ENCODE results near the gene CSTB. TPM values are rescaled to one million over a fixed set of nuclear protein-coding genes. Genes with fewer than 3 reads are reported as not detected.
A peak's percentile ranks its signal among the peaks of the same experiment; 100 is the strongest.

The CSTB gene
- total and polyA plus RNA-seq, 2 of the 8 experiments (the other 6 are each of a cell fraction or from before 2014, with no cell fraction given) = 53.8 to 64.1 TPM

- H2AK5ac ChIP-seq (ENCODE audit: low read depth, low read length) = no peak overlapping the region
- H3K4ac ChIP-seq (replicated peaks; ENCODE audit: insufficient read length, low read depth, low read length) = no peak overlapping the region
- DNase-seq (ENCODE audit: low read depth in 1 of 2, low spot score in 2 of 2) (no peak), FAIRE-seq (no peak)
- WGBS, 2 experiments (ENCODE audit: extremely low coverage in 1 of 2, insufficient coverage in 1 of 2, insufficient read length in 1 of 2, insufficient replicate concordance in 2 of 2, low coverage in 1 of 2, low lambda C conversion rate in 2 of 2, missing lambda C conversion rate in 1 of 2) = 87% methylated on average over 12 of the region's 12 CpGs; no CpG with 5 or more reads in 1 of the 2 experiments
- H4K91ac ChIP-seq (replicated peaks; ENCODE audit: insufficient read length, low read length) = no peak overlapping the region
- H4K5ac ChIP-seq (ENCODE audit: insufficient read length, low read depth, low read length) = no peak overlapping the region
- CTCF ChIA-PET (ENCODE audit: partially characterized antibody) = interaction anchor here (1.6 kb wide), 1 partner anchor 15 kb away, joined by 4 read pairs; no protein-coding TSS in a partner anchor
- peak overlapping the region; percentile 71 to 80 for H3K4me2 ChIP-seq (ENCODE audit: insufficient read depth in 1 of 2, low read depth in 2 of 2, low read length in 2 of 2)
- no peaks in the 10 kb centered on the region; the same call in 1 of the 2 replicates for H3K79me1 ChIP-seq (ENCODE audit: low read depth, low read length)
- no peaks in the 10 kb centered on the region for H3K27me3 ChIP-seq (replicated peaks in 1 of 4; ENCODE audit: control insufficient read depth in 3 of 4, extremely low read depth in 1 of 4, insufficient read depth in 3 of 4, low read length in 3 of 4)
- H3K9me3 ChIP-seq (ENCODE audit: insufficient read depth in 2 of 2, low read depth in 1 of 2, low read length in 1 of 2) = no peaks in the 10 kb centered on the region
- peak overlapping the region; percentile 83 to 92 (median 87) for H3K4me3 ChIP-seq (ENCODE audit: extremely low read depth in 1 of 4, insufficient read depth in 2 of 4, low read depth in 3 of 4, low read length in 4 of 4)
- H3K18ac ChIP-seq (ENCODE audit: extremely low read depth, low read length) = no peak overlapping the region
- H2BK5ac ChIP-seq (ENCODE audit: low read depth, low read length) = no peak overlapping the region
- peaks cover 0 to 19% of the 10 kb centered on the region in 2 experiments; a peak in 1 of 4 replicates for H3K79me2 ChIP-seq (ENCODE audit: control insufficient read depth in 1 of 2, insufficient read depth in 2 of 2, low read length in 2 of 2)
- peaks cover 8 to 17% (median 10%) of the 10 kb centered on the region in 4 experiments; a peak in 6 of 8 replicates for H3K36me3 ChIP-seq (ENCODE audit: control insufficient read depth in 2 of 4, insufficient read depth in 4 of 4, low read length in 3 of 4)
- no peak overlapping the region; the same call in 1 of the 2 replicates for H4K8ac ChIP-seq (ENCODE audit: extremely low read depth, insufficient read depth, low read length)
- peaks cover 4% of the 10 kb centered on the region; the same call in 1 of the 2 replicates for H3K23me2 ChIP-seq (ENCODE audit: low read depth, low read length)
- peaks cover 0 to 15% (median 9%) of the 10 kb centered on the region in 4 experiments; a peak in 6 of 7 replicates for H3K4me1 ChIP-seq (replicated peaks in 1 of 4; ENCODE audit: control insufficient read depth in 3 of 4, insufficient read depth in 4 of 4, low read length in 3 of 4)
- no peak overlapping the region for H3K56ac ChIP-seq (replicated peaks; ENCODE audit: insufficient read length, low read depth, low read length)
- H2BK20ac ChIP-seq (ENCODE audit: low read length) = no peak overlapping the region
- H3K9ac ChIP-seq (replicated peaks in 1 of 4; ENCODE audit: extremely low read depth in 1 of 4, low read depth in 3 of 4, low read length in 3 of 4) = peak overlapping the region in 2 of 4 experiments; percentile 67 to 83; a peak in 4 of 7 replicates
- no peak overlapping the region for H2AFZ ChIP-seq (ENCODE audit: low read length)
- H2BK12ac ChIP-seq (ENCODE audit: low read depth, low read length) = no peak overlapping the region
- H3K27ac ChIP-seq (ENCODE audit: low read depth, low read length) = no peak overlapping the region
- H2BK120ac ChIP-seq (replicated peaks; ENCODE audit: low read depth, low read length) = no peak overlapping the region
- no peak overlapping the region for H3K23ac ChIP-seq (ENCODE audit: insufficient read length)
- H3K14ac ChIP-seq (ENCODE audit: insufficient read length) = no peak overlapping the region
- POLR2A ChIA-PET (ENCODE audit: partially characterized antibody) = interaction anchor here (0.8 to 5.2 kb wide), 3 partner anchors 13 to 47 kb away, joined by 3 to 28 read pairs (median 4); no protein-coding TSS in a partner anchor
- peaks cover 0 to 6% of the 10 kb centered on the region in 2 experiments for H4K20me1 ChIP-seq (replicated peaks in 1 of 2; ENCODE audit: control insufficient read depth in 1 of 2, insufficient read depth in 2 of 2, low read length in 2 of 2)
- no peak overlapping the region for H2BK15ac ChIP-seq (ENCODE audit: low read length)
- no peak for TF ChIP-seq GTF2F1 (IDR thresholded peaks at IDR 0.05; ENCODE audit: borderline replicate concordance, low read depth, low read length)
- no peak for TF ChIP-seq GABPA (IDR thresholded peaks at IDR 0.05; ENCODE audit: borderline replicate concordance, insufficient read depth, low read length)
- TF ChIP-seq EP300 (IDR thresholded peaks at IDR 0.05; ENCODE audit: borderline replicate concordance in 1 of 2, low read depth in 2 of 2, low read length in 2 of 2) = no peak
- TF ChIP-seq POLR2AphosphoS5 (IDR thresholded peaks at IDR 0.05; ENCODE audit: low read depth, low read length) = no peak
- no peak for TF ChIP-seq SAP30 (IDR thresholded peaks at IDR 0.05; ENCODE audit: insufficient read depth, insufficient replicate concordance, low read length)
- TF ChIP-seq SP1 (IDR thresholded peaks at IDR 0.05; ENCODE audit: low read depth, low read length) = no peak
- TF ChIP-seq RBBP5 (IDR thresholded peaks at IDR 0.05; ENCODE audit: borderline replicate concordance, low read depth, low read length) = no peak
- TF ChIP-seq MAFK (IDR thresholded peaks at IDR 0.05; ENCODE audit: low read depth, low read length) = no peak
- no peak for TF ChIP-seq CTBP2 (IDR thresholded peaks at IDR 0.05; ENCODE audit: borderline replicate concordance, insufficient read depth, insufficient read length, low read length)
- no peak for TF ChIP-seq RNF2 (IDR thresholded peaks at IDR 0.05; ENCODE audit: borderline replicate concordance, low read depth, low read length, missing control alignments, poor library complexity, severe bottlenecking)
- no peak for TF ChIP-seq POU5F1 (IDR thresholded peaks at IDR 0.05; ENCODE audit: low read depth, low read length)
- no peak for TF ChIP-seq CEBPB (IDR thresholded peaks at IDR 0.05; ENCODE audit: low read depth, low read length)
- no peak for TF ChIP-seq FOSL1 (IDR thresholded peaks at IDR 0.05; ENCODE audit: insufficient read depth, low read depth, low read length)
These were observed 918 bp downstream of the CSTB start for GRCh38 chr21:43775190-43775589.
